ENCODE measurements around the gene WDFY2.

GRCh38 chr13:51603716-51604115 is 19.5 kb downstream of the WDFY2 start:
- no peak for TF ChIP-seq SP1 (IDR thresholded peaks at IDR 0.05)
- TF ChIP-seq FOXM1 (IDR thresholded peaks at IDR 0.05; ENCODE audit: borderline replicate concordance): no peak
